GM21786 (cell line): ENCODE measurements around the gene ZBTB2.

Source experiments
- ATAC-seq: cut with Tn5 transposase; IDR thresholded peaks from one replicate; pipeline ENCODE4 v1.9.1; 2021; ENCODE audit not compliant: unreplicated experiment

ZBTB2 gene, protein sequence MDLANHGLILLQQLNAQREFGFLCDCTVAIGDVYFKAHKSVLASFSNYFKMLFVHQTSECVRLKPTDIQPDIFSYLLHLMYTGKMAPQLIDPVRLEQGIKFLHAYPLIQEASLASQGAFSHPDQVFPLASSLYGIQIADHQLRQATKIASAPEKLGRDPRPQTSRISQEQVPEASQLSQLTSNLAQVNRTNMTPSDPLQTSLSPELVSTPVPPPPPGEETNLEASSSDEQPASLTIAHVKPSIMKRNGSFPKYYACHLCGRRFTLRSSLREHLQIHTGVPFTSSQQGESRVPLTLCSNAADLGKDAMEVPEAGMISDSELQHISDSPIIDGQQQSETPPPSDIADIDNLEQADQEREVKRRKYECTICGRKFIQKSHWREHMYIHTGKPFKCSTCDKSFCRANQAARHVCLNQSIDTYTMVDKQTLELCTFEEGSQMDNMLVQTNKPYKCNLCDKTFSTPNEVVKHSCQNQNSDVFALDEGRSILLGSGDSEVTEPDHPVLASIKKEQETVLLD

DNA sequence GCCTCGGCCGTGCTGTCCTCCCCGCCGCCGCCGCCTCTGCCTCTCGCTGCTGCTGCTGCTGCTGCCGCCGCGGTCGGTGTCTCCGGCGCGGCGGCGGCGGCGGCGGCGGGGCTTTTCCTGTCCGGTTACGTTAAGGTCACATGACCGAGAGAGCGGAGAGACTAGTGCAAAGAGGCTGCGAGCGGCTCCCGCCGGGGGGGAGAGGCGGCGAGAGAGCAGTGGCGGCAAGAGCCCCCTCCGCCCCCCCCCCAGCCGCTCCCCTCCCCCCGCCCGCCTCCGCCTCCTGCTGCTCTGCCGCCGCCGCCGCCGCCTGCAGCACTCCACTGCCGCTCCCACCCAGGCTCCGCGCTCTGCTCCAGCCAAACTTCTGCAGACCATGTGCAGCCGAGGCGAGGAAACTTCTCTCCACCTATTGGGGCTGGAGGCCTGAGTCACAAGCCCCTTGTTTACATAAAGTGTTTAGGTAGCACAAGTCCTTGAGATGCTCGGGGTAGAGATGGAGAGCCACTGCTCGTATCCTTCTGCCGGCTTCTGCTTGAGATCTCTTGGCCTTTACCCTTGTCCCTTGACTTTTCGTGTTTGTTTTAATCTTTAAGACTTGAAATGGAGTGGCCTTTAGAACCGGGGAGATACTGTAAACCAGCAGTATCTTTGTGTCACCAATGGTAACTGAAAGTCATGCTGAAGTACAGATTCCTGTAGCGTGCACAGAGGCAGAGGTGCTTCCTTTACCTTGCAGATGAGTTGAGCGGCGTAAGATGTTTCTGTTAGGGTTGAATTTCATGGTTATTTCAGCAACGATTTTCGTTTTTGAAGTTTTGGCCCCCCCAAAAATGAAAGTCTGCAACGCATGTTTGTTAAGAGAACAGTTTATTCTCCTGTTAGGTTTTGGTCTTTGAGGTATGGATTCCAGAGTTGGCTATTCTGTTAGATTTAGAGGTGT lies at the start of gene ZBTB2:
Gene ZBTB2 (minus strand): TSS at position 89 of the 943 bp plus-strand sequence. CDS start 17,922 bp downstream, outside the sequence.
- ATAC-seq = peak; percentile 14

DNA sequence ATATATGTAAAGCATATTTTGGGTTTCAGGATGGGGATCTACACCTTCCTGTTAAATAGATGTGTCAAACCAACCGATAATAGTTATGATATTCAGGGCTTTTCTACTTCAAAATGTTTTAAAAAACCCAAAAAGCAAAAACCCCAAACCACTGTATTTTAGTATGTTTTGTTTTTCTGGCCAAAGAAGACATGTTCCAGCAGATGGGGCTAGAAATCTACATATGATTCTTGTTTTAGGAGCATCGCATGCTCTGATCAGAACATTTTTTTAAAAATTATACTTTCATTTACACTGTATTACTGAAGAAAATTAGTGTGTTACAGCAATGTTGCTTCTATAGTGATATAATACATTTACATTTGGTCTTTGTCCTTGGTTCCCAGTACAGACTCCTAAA lies 49.6 kb upstream of the ZBTB2 start:
- peak; percentile 42 for ATAC-seq

DNA sequence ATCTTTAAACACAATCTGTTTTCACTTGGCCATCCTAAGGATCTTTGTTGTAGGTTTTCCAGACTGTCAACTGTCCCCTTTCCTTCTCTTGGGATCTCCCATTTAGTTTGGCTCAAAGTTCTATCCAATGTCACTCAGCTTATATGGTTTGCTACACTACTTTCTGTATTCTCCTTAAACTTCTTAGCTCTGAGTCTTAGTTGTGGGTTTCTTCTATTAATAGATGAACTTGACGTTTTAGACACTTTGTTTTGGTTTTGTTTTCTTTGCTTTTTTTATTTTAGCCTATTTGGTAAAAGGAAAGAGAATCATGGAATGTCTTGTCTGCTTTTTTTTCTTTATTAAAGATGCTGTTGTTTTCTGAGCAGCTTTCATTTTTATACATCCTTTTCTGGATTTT lies 49.1 kb upstream of the ZBTB2 start:
- peak; percentile 67 for ATAC-seq

DNA sequence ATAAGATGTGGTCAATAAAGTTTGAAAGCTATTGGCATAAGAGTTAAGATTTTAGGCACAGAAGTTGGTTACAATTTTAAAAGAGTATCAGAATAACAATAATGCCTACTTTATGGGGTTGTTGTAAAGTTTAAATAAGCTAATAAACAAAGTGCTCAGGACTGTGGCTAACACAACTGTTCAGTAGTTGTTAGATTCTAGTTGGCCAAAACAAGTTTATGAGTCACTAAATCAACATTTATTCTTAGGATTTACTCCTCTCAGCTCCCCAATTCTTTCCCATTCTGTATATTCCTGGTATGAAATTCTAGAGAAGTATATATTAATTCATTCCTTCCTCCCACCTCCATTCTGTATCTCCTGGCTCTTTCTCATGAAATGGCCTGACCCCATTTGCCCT lies 46.0 kb upstream of the ZBTB2 start:
- ATAC-seq = no peak

DNA sequence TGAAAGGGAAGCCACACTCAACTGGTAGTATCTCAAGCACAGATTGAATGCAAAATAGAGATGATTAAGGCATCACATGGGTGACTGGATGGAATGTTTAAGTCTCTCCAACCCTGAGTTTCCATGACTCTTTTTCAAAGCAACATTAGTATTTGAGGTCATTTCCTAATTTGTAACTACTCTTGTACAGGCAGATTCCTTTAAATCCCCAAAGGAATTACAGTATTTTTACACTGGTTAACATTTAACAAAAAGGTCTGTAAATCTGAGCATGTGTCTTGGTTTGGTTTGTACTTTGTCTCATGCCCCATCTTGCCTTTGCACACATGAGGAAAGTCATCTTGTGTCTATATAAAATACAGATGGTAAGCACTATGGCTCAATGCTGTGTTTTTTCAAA lies 45.4 kb upstream of the ZBTB2 start:
- no peak for ATAC-seq

DNA sequence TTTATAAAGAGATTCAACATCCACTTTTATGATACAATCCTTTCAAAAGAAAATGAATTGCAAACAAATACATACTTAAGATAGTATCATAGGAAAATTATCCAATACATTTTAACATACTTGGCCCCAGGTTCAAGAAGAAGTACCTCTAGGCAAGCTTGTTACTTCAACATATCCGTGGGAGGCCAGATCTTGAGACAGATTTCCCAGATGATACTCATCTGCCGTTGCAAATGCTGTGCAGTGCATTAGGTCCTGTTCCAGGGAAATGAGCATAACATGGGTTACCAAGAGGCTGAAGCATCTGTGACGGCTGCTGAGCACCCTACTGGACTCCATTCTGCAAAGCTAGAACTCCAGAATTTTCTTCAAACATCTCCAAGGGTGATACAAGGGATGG lies 44.9 kb upstream of the ZBTB2 start:
- ATAC-seq = no peak

DNA sequence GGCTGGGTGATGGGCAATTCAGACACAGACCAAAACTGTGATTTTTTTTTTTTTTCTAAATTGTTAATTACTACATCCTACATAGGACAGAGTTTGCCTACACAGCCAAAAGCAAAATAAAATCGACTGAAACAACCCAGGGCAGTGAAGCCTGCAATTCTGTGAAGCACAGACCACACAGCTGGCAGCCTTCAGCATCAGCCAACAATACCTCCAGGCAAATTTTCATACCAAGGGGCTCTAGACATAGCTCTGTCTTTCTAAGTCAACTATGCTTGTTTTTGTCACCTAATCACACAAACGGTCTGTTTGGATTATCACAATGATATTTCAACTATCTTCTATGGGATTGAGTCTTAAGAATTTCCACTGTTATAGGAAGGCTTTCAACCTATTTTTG lies 43.0 kb upstream of the ZBTB2 start:
- no peak for ATAC-seq

DNA sequence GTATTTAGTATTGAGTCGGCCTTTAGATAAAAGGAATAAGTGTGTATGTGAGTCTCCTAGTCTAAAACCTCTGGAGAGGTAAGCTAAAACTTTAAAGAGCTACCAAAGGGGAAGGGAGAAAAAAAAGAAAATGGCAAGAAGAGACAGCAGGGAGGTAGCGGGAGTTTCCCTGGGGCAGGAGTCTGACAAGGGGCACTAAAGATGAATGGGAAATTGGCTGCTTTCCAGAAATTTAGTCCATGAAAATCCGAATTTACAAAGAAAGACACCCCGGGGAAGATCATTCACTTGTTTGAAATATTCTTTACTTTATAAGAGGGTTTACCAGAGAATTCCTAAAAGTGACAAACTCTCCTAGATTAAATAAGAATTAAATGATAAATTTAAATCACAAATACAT lies 41.3 kb upstream of the ZBTB2 start:
- ATAC-seq = no peak

DNA sequence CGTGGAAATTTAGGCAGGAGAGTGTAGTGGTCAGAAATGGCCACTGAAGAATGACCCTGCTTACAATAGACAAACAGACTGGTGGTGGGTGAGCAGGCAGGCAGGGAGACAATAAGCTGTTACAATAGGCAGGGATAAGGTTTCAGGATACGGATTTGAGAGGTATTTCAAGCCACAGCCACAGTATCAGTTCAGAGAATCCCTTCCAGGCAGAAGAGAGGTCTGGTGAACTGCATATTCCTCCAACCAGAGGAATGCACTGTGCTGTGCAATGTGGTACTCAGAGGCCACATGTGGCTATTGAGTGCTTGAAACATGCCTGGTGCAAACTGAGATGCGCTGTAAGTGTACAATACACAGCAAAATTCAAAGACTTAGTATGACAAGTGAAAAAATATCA lies 40.0 kb upstream of the ZBTB2 start:
- ATAC-seq = no peak

DNA sequence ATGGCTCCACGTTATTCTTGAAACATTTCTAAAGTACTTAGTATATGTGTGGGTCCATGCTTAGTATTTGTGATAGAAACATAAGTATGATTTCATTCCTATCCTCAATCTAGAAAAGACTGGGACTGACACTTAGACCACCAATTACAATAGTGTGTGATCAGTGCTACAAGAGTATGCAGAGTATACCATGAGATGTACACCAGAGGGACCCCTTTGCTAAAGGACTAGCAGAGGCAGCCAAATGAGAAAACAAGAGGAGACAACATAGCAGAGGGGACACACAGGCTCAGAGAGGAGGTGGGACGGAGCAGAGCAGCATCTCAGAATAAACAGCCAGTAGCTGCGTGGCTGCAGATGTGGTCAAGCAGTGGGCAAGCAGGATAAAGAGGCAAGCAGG lies 39.5 kb upstream of the ZBTB2 start:
- no peak for ATAC-seq

DNA sequence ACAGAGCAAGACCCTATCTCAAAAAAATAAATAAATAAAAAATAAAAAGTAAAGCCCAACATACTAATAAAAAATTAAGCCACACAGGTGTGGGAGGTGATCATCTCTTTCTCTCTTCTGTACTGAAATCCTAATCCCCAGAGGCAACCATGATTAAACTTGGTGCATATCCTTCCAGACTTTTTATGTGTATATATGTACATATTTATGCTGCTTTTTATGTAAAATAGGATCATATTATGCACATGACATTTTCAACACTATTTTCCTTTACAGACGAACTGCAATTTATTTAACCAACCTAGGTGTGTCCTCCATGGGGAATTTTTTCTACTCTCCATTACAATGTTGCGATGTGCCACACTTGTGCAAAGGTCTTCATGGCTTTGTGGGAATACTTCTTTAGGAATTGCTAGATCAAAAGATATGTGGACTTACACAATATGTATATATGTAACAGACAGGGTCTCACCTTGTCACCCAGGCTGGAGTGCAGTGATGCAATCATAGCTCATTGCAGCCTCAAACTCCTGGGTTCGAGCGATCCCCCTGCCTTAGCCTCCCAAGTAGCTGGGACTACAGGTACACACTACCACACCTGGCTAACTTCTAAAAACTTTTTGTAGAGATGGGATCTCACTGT lies 36.9 kb upstream of the ZBTB2 start:
- no peak for ATAC-seq

DNA sequence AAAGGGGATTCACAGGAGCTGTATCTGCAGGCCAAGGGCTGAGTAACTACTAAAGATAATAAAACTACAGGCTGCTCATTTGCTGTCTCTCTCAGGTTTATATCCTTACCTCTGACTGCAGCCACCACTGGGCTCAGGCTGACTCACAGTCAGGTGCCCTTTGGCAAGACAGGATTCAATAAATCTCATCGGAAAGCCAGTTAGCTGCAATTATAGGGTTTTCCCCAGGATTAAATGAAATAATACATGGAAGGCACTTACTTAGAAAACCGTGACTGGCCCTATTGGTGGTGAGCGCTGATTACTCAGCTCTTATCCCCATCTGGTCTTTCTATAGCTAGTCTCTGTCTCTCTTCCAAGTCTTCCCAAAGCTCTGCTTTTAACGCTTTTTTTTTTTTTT lies 34.2 kb upstream of the ZBTB2 start:
- ATAC-seq = no peak

DNA sequence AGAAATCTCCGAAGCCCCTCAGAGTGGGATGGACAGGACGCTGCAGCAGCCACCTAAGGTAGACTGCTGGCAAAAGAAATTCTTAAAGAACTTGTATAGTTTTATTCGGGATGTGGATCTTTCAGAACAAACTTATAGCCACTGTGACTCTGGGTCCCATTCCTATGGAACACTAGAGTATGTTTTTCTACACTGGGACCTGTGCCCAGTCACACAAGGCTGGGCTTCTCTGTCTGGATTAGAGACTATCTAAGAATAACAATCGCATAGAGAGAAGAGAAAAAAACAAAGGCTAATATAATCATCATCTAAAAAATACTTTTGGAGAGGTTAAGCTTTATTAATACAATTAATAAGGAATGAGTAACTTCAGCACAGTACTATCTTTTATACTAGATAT lies 31.6 kb upstream of the ZBTB2 start:
- ATAC-seq = no peak

DNA sequence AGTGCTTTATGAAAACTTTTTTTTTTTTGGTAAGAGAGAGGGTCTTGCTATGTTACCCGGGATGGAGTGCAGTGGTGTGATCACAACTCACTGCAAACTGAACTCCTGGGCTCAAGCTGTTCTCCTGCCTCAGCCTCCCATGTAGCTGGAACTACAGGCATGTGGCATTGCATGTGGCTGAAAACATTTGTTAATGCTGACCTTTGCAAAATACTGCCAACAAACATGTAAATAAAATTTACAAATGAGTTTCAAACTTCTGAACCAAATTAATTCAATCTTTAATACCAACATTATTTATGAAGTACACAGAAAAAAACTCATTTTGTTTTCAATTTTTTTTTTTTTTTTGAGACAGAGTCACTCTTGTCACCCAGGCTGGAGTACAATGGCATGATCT lies 26.1 kb upstream of the ZBTB2 start:
- ATAC-seq = no peak

DNA sequence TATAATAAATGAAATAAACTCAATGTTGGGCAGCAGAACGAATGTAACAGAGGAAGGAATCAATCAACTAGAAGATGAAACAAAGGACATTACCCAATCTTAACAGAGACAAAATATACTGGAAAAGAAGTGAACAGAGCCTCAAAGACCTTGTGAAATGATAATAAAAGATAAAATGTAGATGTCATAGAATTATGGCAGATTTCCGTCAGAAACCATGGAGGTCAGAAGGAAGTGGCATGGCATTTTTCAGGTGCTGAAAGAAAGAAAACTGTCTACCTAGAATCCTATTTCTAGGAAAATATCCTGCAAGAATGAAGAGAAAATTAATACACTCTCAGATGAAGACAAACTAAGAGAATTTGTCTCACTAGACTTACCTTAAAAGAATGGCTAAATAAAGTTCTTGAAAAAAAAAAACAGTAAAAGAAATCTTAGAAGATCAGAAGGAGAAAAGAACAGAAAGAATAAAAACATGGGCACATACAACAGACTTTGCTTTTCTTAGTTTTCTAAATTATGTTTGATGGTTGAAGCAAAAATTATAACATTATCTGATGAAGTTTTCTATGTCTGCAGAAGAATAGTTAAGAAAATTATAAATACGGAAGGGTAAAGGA lies 23.4 kb upstream of the ZBTB2 start:
- no peak for ATAC-seq

DNA sequence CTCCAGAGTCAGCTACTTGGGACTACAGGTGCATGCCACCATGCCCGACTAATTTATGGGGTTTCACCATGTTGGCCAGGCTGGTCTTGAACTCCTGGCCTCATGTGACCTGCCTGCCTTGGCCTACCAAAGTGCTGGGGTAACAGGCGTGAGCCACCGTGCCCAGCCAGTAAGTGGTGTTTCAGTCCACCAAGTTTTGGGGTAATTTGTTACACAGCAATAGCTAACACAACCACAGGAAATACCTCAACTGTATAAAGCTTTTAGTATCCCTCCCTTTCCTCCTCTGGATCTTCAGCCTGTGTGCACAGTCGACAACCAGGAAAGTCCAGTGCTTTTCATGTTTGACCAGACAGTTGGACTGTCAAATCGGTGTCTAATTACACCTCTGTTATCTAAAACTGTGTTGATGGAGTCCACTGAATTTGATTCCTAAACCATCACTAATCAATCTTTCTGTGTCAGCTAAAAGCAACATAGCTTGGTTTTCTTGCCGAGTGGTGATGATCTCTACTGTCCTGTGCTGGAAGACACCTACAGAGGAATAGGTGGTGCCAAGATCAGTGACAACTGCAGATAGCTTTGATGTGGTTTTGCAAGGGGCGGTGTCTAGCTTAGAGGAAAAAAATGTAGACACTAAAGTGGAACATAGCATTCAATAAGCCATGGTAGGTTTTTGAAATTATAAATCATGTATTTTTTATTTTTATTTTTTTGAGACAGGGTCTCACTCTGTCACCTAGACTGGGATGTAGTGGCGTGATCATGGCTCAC lies 22.2 kb upstream of the ZBTB2 start:
- no peak for ATAC-seq

DNA sequence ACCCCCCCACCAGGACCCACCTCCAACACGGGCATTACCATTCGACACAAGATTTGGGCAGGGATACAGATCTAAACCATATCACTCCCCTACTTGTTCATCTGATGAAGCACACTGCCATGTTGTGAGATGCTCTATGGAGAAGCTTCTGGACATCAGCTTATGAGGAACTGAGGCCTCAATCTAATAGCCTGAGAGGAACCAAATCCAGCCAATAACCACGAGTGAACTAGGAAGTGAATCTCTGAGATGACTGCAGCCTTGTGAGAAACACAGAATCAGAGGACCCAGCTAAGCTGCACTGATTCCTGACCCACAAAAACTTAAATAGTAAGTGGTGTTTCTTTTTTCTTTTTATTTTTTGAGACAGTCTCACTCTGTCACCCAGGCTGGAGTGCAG lies 21.6 kb upstream of the ZBTB2 start:
- no peak for ATAC-seq

DNA sequence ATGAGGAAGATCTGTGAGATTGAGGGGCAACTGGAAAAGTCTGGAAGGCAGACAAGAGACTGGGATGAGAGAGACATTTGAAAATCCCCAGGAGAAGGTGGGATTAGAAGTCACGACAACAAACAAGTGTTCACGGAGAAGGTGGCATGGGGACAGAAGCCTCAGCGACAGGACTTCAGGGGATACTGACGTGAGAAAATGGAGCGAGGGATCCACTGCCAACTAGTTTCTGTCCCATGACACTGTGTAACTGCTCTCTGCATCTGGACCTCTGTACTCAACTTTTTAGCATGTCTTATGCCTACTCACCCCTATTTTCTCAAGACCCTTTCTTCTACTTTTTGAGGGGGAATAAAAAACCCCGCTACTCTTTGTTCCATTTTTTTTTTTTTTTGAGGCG lies 18.3 kb upstream of the ZBTB2 start:
- ATAC-seq = no peak

DNA sequence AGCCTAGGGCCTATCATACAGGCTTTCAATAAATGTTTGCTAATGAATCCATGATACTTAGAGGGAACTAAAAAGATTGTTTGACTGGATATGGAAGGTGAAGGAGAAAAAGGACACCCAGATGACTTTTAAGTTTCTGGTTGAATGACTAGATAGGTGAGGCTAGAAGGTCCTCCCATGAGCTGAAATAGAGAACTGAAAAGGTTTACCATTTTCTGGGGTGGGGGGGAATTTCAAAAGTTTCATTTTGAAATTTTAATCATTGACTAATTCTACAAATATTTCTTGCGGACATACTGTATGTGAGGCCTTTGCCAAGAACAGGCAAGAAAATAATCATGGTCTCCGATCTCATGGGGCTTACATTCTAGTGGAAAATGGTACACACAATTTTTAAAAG lies 17.9 kb upstream of the ZBTB2 start:
- ATAC-seq = peak; percentile 68

DNA sequence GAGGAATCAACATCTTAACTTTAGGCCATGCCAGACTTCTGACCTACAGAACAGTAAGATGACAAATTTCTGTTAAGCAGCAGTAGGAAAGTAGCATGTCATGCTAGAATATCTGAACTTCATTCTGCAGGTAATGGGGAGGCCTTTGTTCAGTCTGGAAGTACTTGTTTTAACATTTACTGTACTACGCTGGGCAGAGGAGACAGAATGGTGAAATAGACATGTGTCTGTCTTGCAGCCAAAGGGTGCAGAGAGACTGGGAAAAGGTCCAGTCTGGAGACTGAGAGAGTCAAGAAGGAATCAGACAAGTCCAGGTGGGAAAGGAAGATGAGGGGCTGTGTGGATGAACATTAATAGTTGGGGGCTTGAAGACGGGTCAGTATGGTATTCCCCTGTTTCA lies 17.5 kb upstream of the ZBTB2 start:
- no peak for ATAC-seq
